ENCODE results near the gene PXK. TPM values are rescaled to one million over a fixed set of nuclear protein-coding genes. Genes with fewer than 3 reads are reported as not detected.
A peak's percentile ranks its signal among the peaks of the same experiment; 100 is the strongest.
"Not testable (repeated sequence)": the region's sequence is repeated elsewhere in the genome, so short reads cannot be mapped to it uniquely, and the experiment has no call there.

Gene PXK
- 73.9 TPM for total RNA-seq
- 25.3 TPM for polyA plus RNA-seq

GRCh38 chr3:58332575-58333188 is at the start of gene PXK:
Gene PXK, plus strand, starts transcription at chr3:58332892. Its CDS starts 97 bp downstream, at chr3:58332989.
- WGBS = under 1% methylated on average over 79 of the region's 79 CpGs
- Histone ChIP-seq H3K4me3 (ENCODE audit: low read depth, low read length) (peak within 1 kb of the TSS; percentile 99), H3K36me3 (ENCODE audit: insufficient read depth) (no peaks in the 10 kb centered on the region), H3K4me1 (ENCODE audit: insufficient read depth) (no peaks in the 10 kb centered on the region), H3K27ac (ENCODE audit: low read depth) (peak within 1 kb of the TSS; percentile 71)
- DNase-seq (ENCODE audit: extremely low spot score) = no peak

GRCh38 chr3:58285334-58285733 is 47.4 kb upstream of the PXK start:
- Histone ChIP-seq H3K36me3 (ENCODE audit: insufficient read depth) (no peaks in the 10 kb centered on the region), H3K4me3 (ENCODE audit: low read depth, low read length) (no peak overlapping the region), H3K4me1 (ENCODE audit: insufficient read depth) (no peaks in the 10 kb centered on the region), H3K27ac (ENCODE audit: low read depth) (no peak overlapping the region)
- 86% methylated on average over 7 of the region's 7 CpGs for WGBS
- DNase-seq (ENCODE audit: extremely low spot score) = no peak

GRCh38 chr3:58287354-58287753 is 45.3 kb upstream of the PXK start:
- H3K27ac ChIP-seq (ENCODE audit: low read depth) = no peak overlapping the region
- H3K4me3 ChIP-seq (ENCODE audit: low read depth, low read length) = no peak overlapping the region
- H3K36me3 ChIP-seq (ENCODE audit: insufficient read depth) = peaks cover 4% of the 10 kb centered on the region
- WGBS = 93% methylated on average over 6 of the region's 6 CpGs
- no peaks in the 10 kb centered on the region for H3K4me1 ChIP-seq (ENCODE audit: insufficient read depth)
- DNase-seq (ENCODE audit: extremely low spot score) = no peak

- 73% methylated on average over 4 of the region's 4 CpGs for WGBS
- Histone ChIP-seq H3K4me1 (ENCODE audit: insufficient read depth) (no peaks in the 10 kb centered on the region), H3K36me3 (ENCODE audit: insufficient read depth) (peaks cover 4% of the 10 kb centered on the region), H3K4me3 (ENCODE audit: low read depth, low read length) (no peak overlapping the region), H3K27ac (ENCODE audit: low read depth) (no peak overlapping the region)
- no peak for DNase-seq (ENCODE audit: extremely low spot score)
These were observed 44.5 kb upstream of the PXK start for GRCh38 chr3:58288011-58288728.

GRCh38 chr3:58288964-58289613 is 43.6 kb upstream of the PXK start:
- H3K4me1 ChIP-seq (ENCODE audit: insufficient read depth); H3K4me3 ChIP-seq (ENCODE audit: low read depth, low read length); DNase-seq (ENCODE audit: extremely low spot score); H3K27ac ChIP-seq (ENCODE audit: low read depth); H3K36me3 ChIP-seq (ENCODE audit: insufficient read depth): not testable (repeated sequence)
- WGBS = 93% methylated on average over 3 of the region's 4 CpGs

GRCh38 chr3:58290446-58290845 is 42.2 kb upstream of the PXK start:
- not testable (repeated sequence) for H3K4me3 ChIP-seq (ENCODE audit: low read depth, low read length); H3K27ac ChIP-seq (ENCODE audit: low read depth); H3K4me1 ChIP-seq (ENCODE audit: insufficient read depth); H3K36me3 ChIP-seq (ENCODE audit: insufficient read depth); DNase-seq (ENCODE audit: extremely low spot score)
- 97% methylated on average over 19 of the region's 33 CpGs for whole genome bisulfite sequencing

GRCh38 chr3:58291671-58292338 is 40.9 kb upstream of the PXK start:
- no peak for DNase-seq (ENCODE audit: extremely low spot score)
- Histone ChIP-seq H3K36me3 (ENCODE audit: insufficient read depth) (peaks cover 4% of the 10 kb centered on the region), H3K27ac (ENCODE audit: low read depth) (no peak overlapping the region), H3K4me3 (ENCODE audit: low read depth, low read length) (no peak overlapping the region), H3K4me1 (ENCODE audit: insufficient read depth) (no peaks in the 10 kb centered on the region)
- 74% methylated on average over 9 of the region's 9 CpGs for WGBS

GRCh38 chr3:58292866-58293265 is 39.8 kb upstream of the PXK start:
- no peak for DNase-seq (ENCODE audit: extremely low spot score)
- no peak overlapping the region for H3K4me3 ChIP-seq (ENCODE audit: low read depth, low read length)
- peaks cover 4% of the 10 kb centered on the region for H3K36me3 ChIP-seq (ENCODE audit: insufficient read depth)
- H3K4me1 ChIP-seq (ENCODE audit: insufficient read depth) = no peaks in the 10 kb centered on the region
- 82% methylated on average over 10 of the region's 10 CpGs for WGBS
- no peak overlapping the region for H3K27ac ChIP-seq (ENCODE audit: low read depth)

- no peak overlapping the region for H3K27ac ChIP-seq (ENCODE audit: low read depth)
- H3K4me3 ChIP-seq (ENCODE audit: low read depth, low read length) = no peak overlapping the region
- H3K4me1 ChIP-seq (ENCODE audit: insufficient read depth) = no peaks in the 10 kb centered on the region
- WGBS = 74% methylated on average over 9 of the region's 9 CpGs
- DNase-seq (ENCODE audit: extremely low spot score) = no peak
- H3K36me3 ChIP-seq (ENCODE audit: insufficient read depth) = peaks cover 4% of the 10 kb centered on the region
These were observed 39.2 kb upstream of the PXK start for GRCh38 chr3:58293516-58293915.

GRCh38 chr3:58296269-58296668 is 36.4 kb upstream of the PXK start:
- Histone ChIP-seq H3K36me3 (ENCODE audit: insufficient read depth) (peaks cover 4% of the 10 kb centered on the region), H3K27ac (ENCODE audit: low read depth) (no peak overlapping the region), H3K4me1 (ENCODE audit: insufficient read depth) (no peaks in the 10 kb centered on the region), H3K4me3 (ENCODE audit: low read depth, low read length) (no peak overlapping the region)
- DNase-seq (ENCODE audit: extremely low spot score) = no peak
- WGBS = 59% methylated on average over 5 of the region's 5 CpGs

- 71% methylated on average over 6 of the region's 6 CpGs for WGBS
These were observed 35.8 kb upstream of the PXK start for GRCh38 chr3:58296843-58297242.

GRCh38 chr3:58298190-58298589 is 34.5 kb upstream of the PXK start:
- H3K4me3 ChIP-seq (ENCODE audit: low read depth, low read length) = no peak overlapping the region
- no peak for DNase-seq (ENCODE audit: extremely low spot score)
- H3K27ac ChIP-seq (ENCODE audit: low read depth) = no peak overlapping the region
- WGBS = 68% methylated on average over 3 of the region's 3 CpGs
- H3K36me3 ChIP-seq (ENCODE audit: insufficient read depth) = no peaks in the 10 kb centered on the region
- no peaks in the 10 kb centered on the region for H3K4me1 ChIP-seq (ENCODE audit: insufficient read depth)

More at GRCh38 chr3:58296843-58297242, 35.8 kb upstream of the PXK start:
- H3K27ac ChIP-seq (ENCODE audit: low read depth) = no peak overlapping the region
- no peaks in the 10 kb centered on the region for H3K36me3 ChIP-seq (ENCODE audit: insufficient read depth)
- DNase-seq (ENCODE audit: extremely low spot score) = no peak
- no peak overlapping the region for H3K4me3 ChIP-seq (ENCODE audit: low read depth, low read length)
- H3K4me1 ChIP-seq (ENCODE audit: insufficient read depth) = no peaks in the 10 kb centered on the region

GRCh38 chr3:58299075-58299474 is 33.6 kb upstream of the PXK start:
- H3K4me1 ChIP-seq (ENCODE audit: insufficient read depth) = no peaks in the 10 kb centered on the region

More at GRCh38 chr3:58299075-58299474, 33.6 kb upstream of the PXK start:
- Histone ChIP-seq H3K36me3 (ENCODE audit: insufficient read depth) (no peaks in the 10 kb centered on the region), H3K4me3 (ENCODE audit: low read depth, low read length) (no peak overlapping the region), H3K27ac (ENCODE audit: low read depth) (no peak overlapping the region)
- no peak for DNase-seq (ENCODE audit: extremely low spot score)
- 54% methylated on average over 2 of the region's 2 CpGs for WGBS

Data from urinary bladder (tissue), 4 donors.